Endothelial cell (in vitro differentiated cells): ENCODE measurements around the gene FCHSD2. TPM values are rescaled to one million over a fixed set of nuclear protein-coding genes. Genes with fewer than 3 reads are reported as not detected.

Source experiments
- DNase-seq: peaks from one replicate; pipeline ENCODE4 v3.0.0; 2021; ENCODE audit warnings: low spot score
- H3K27ac Mint-ChIP-seq: one replicate; pipeline ENCODE4 v1.8.0; 2021; ENCODE audit warnings: mixed read lengths, inconsistent platforms; ENCODE audit not compliant: unreplicated experiment
- H3K27me3 Mint-ChIP-seq: one replicate; pipeline ENCODE4 v1.8.0; 2021; ENCODE audit warnings: mild to moderate bottlenecking, moderate library complexity, mixed read lengths, inconsistent platforms; ENCODE audit not compliant: unreplicated experiment
- H3K36me3 Mint-ChIP-seq: one replicate; pipeline ENCODE4 v1.8.0; 2021; ENCODE audit warnings: mild to moderate bottlenecking, low read depth, mixed read lengths, inconsistent platforms; ENCODE audit not compliant: unreplicated experiment
- H3K4me1 Mint-ChIP-seq: one replicate; pipeline ENCODE4 v1.8.0; 2021; ENCODE audit warnings: mild to moderate bottlenecking, mixed read lengths, inconsistent platforms; ENCODE audit not compliant: unreplicated experiment
- H3K4me3 Mint-ChIP-seq: one replicate; pipeline ENCODE4 v1.8.0; 2021; ENCODE audit warnings: mild to moderate bottlenecking, mixed read lengths, inconsistent platforms; ENCODE audit not compliant: unreplicated experiment
- H3K9me3 Mint-ChIP-seq: one replicate; pipeline ENCODE4 v1.8.0; 2021; ENCODE audit warnings: mixed read lengths, inconsistent platforms; ENCODE audit not compliant: unreplicated experiment
- CTCF ChIP-seq: fragments of 200-600 bp; sonication (generic); IDR thresholded peaks from one replicate; pipeline ENCODE4 v1.5.0; 2021; ENCODE audit warnings: antibody characterized with exemption; ENCODE audit not compliant: unreplicated experiment
- total RNA-seq: library from RNA; stranded (reverse); fragmentation: NEBNext Ultra II Directional; extraction: Animal tissue kit (Norgen Biotek cat#: 25700); gene quantifications from one replicate; pipeline ENCODE4 v1.2.1, GENCODE V29; 2021; ENCODE audit not compliant: unreplicated experiment

FCHSD2 gene
- total RNA-seq, 1 donor from 2014 or later: 45.3 TPM

DNA sequence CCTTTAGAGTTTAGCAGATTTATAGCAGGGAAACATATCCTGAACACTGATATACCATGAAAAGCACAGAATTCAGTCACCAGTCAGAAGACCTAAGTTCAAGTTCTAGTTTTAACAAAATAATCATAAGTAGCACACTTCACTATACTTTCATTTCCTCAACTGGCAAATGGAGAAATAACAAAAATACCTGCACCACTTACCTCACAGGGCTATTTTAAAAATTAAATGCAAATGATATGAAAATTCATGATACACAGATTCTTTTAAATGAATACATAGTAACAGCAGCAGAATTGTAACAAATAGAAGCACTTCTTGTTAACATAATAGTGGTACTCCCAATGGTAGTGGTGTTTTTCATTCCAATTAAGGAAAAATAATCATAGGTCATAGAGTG lies 139.0 kb downstream of the FCHSD2 start:
- H3K4me3 Mint-ChIP-seq: no peak overlapping the region
- no peak overlapping the region for H3K27ac Mint-ChIP-seq
- H3K4me1 Mint-ChIP-seq: no peaks in the 10 kb centered on the region
- TF ChIP-seq CTCF: no peak
- H3K36me3 Mint-ChIP-seq: peaks cover 10% of the 10 kb centered on the region
- peaks cover 5% of the 10 kb centered on the region for H3K27me3 Mint-ChIP-seq
- no peaks in the 10 kb centered on the region for H3K9me3 Mint-ChIP-seq
- DNase-seq: no peak

DNA sequence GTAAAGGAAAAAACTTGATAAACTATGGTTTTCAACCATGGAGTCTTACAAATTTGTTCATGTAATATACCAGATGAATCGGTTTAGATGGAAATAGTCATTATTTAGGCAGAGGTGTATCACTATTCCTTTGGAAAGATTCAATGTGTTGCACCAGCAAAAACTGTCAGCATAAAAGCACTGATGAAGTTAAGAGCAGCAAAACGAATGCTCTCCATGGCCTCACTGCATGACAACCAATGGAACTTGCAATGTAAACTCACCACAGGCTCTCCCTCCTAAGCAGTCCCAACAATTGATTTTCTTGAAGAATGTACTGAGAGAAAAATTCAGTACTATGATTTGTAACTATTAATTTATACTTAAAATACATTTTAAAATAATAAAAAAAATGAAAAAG lies 139.9 kb downstream of the FCHSD2 start:
- Mint-ChIP-seq H3K27me3 (peaks cover 5% of the 10 kb centered on the region), H3K4me3 (no peak overlapping the region), H3K4me1 (no peaks in the 10 kb centered on the region), H3K27ac (no peak overlapping the region), H3K9me3 (no peaks in the 10 kb centered on the region), H3K36me3 (peaks cover 10% of the 10 kb centered on the region)
- no peak for TF ChIP-seq CTCF
- no peak for DNase-seq

GRCh38 chr11:73001615-73002014 lies 140.5 kb downstream of the FCHSD2 start:
- no peak for DNase-seq
- no peak for TF ChIP-seq CTCF
- Mint-ChIP-seq H3K4me3 (no peak overlapping the region), H3K36me3 (peaks cover 9% of the 10 kb centered on the region), H3K4me1 (no peaks in the 10 kb centered on the region), H3K9me3 (no peaks in the 10 kb centered on the region), H3K27me3 (peaks cover 5% of the 10 kb centered on the region), H3K27ac (no peak overlapping the region)

- no peaks in the 10 kb centered on the region for H3K4me1 Mint-ChIP-seq
- no peaks in the 10 kb centered on the region for H3K9me3 Mint-ChIP-seq
- H3K27ac Mint-ChIP-seq: no peak overlapping the region
- peaks cover 8% of the 10 kb centered on the region for H3K36me3 Mint-ChIP-seq
- H3K4me3 Mint-ChIP-seq: no peak overlapping the region
- no peak for DNase-seq
- no peaks in the 10 kb centered on the region for H3K27me3 Mint-ChIP-seq
- TF ChIP-seq CTCF: no peak
Measured at GRCh38 chr11:72998676-72999075, 143.4 kb downstream of the FCHSD2 start.

GRCh38 chr11:72996959-72997358 lies 145.2 kb downstream of the FCHSD2 start:
- Mint-ChIP-seq H3K27me3 (no peaks in the 10 kb centered on the region), H3K4me1 (no peaks in the 10 kb centered on the region), H3K27ac (no peak overlapping the region), H3K36me3 (peaks cover 8% of the 10 kb centered on the region), H3K4me3 (no peak overlapping the region), H3K9me3 (no peaks in the 10 kb centered on the region)
- no peak for TF ChIP-seq CTCF
- DNase-seq: no peak
